ENCODE measurements around the gene HMGCL. TPM values are rescaled to one million over a fixed set of nuclear protein-coding genes. Genes with fewer than 3 reads are reported as not detected.

The HMGCL gene
- total and polyA plus RNA-seq, 2 donors from 2014 or later, result 51.5 to 205 TPM

DNA sequence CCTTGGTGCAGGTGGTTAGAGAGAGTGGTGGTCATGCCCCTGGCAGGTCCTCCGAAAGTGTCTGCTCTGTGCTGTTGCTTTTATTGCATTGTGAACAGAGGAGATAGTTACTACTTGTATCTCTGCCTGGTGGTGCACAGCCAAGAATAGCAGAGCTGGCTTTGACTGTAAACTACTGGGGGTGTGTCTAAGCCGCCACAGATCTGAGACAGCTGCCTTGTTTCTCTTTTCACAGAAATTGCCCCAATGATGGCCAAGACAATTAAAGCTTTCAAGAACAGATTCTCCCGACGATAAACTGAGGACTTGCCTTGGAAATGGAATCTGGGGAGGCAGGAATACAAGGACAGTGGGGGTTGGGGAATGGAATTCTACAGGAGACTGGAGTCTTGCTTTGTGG lies 66.0 kb downstream of the HMGCL start:
- no peak for TF ChIP-seq CTCF (IDR thresholded peaks at IDR 0.05; ENCODE audit: borderline replicate concordance, extremely low read depth, insufficient read depth)
- peak in 1 of 5 donors; percentile 57 for DNase-seq
- H3K4me3 ChIP-seq (ENCODE audit: low read length in 3 of 3), result no peak overlapping the region
- H3K4me1 ChIP-seq (ENCODE audit: control insufficient read depth in 2 of 3, insufficient read depth in 2 of 3, low read depth in 1 of 3, low read length in 3 of 3), result no peaks in the 10 kb centered on the region
- H3K27me3 ChIP-seq (ENCODE audit: control insufficient read depth, insufficient read depth, low read length), result no peaks in the 10 kb centered on the region
- H3K9ac ChIP-seq (ENCODE audit: low read length in 3 of 3), result no peak overlapping the region
- H3K36me3 ChIP-seq (ENCODE audit: control insufficient read depth in 2 of 3, insufficient read depth in 3 of 3, low read length in 3 of 3), result peaks cover 6 to 57% (median 46%) of the 10 kb centered on the region in 3 donors
- intact Hi-C loops (cut with DNase I), result no loop called here
- no peak for FAIRE-seq
- no peak overlapping the region for H3K27ac ChIP-seq (ENCODE audit: low read depth in 2 of 2, low read length in 2 of 2)
- H3K9me3 ChIP-seq (ENCODE audit: control insufficient read depth in 2 of 3, insufficient read depth in 1 of 3, low read length in 3 of 3), result no peaks in the 10 kb centered on the region

- no peaks in the 10 kb centered on the region for H3K9me3 ChIP-seq (ENCODE audit: control insufficient read depth in 2 of 3, insufficient read depth in 1 of 3, low read length in 3 of 3)
- H3K27ac ChIP-seq (ENCODE audit: low read depth in 2 of 2, low read length in 2 of 2), result no peak overlapping the region
- no peak overlapping the region for H3K4me3 ChIP-seq (ENCODE audit: low read length in 3 of 3)
- FAIRE-seq, result no peak
- no peak for DNase-seq
- intact Hi-C loops (cut with DNase I), result no loop called here
- H3K27me3 ChIP-seq (ENCODE audit: control insufficient read depth, insufficient read depth, low read length), result no peaks in the 10 kb centered on the region
- no peak overlapping the region for H3K9ac ChIP-seq (ENCODE audit: low read length in 3 of 3)
- H3K4me1 ChIP-seq (ENCODE audit: control insufficient read depth in 2 of 3, insufficient read depth in 2 of 3, low read depth in 1 of 3, low read length in 3 of 3), result no peaks in the 10 kb centered on the region
- TF ChIP-seq CTCF (IDR thresholded peaks at IDR 0.05; ENCODE audit: borderline replicate concordance, extremely low read depth, insufficient read depth), result no peak
- H3K36me3 ChIP-seq (ENCODE audit: control insufficient read depth in 2 of 3, insufficient read depth in 3 of 3, low read length in 3 of 3), result peaks cover 12 to 71% (median 58%) of the 10 kb centered on the region in 3 donors
Observed at GRCh38 chr1:23757812-23758211, 67.4 kb downstream of the HMGCL start.

DNA sequence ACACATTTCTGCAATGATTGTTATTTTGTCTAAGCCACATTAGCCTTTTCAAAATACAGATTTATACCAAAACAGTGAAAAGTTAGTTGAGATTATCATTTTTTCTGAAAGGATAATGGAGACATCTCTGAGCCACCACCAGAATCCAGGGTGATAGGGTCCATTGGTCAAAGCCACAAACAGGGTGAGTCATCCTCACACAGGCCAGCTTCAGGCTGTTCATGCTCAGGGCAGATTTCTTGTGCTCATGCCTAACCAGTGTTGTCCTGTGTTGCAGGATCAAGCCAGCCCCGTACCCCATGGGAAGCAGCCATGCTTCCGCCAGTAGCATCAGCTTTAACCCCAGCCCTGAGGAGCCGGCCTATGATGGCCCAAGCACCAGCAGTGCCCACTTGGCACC lies 68.6 kb downstream of the HMGCL start:
- peaks cover 13 to 83% (median 65%) of the 10 kb centered on the region in 3 donors for H3K36me3 ChIP-seq (ENCODE audit: control insufficient read depth in 2 of 3, insufficient read depth in 3 of 3, low read length in 3 of 3)
- no peak overlapping the region for H3K4me3 ChIP-seq (ENCODE audit: low read length in 3 of 3)
- intact Hi-C loops (cut with DNase I), result no loop called here
- no peaks in the 10 kb centered on the region for H3K4me1 ChIP-seq (ENCODE audit: control insufficient read depth in 2 of 3, insufficient read depth in 2 of 3, low read depth in 1 of 3, low read length in 3 of 3)
- H3K27ac ChIP-seq (ENCODE audit: low read depth in 2 of 2, low read length in 2 of 2), result no peak overlapping the region
- no peaks in the 10 kb centered on the region for H3K9me3 ChIP-seq (ENCODE audit: control insufficient read depth in 2 of 3, insufficient read depth in 1 of 3, low read length in 3 of 3)
- FAIRE-seq, result no peak
- H3K27me3 ChIP-seq (ENCODE audit: control insufficient read depth, insufficient read depth, low read length), result no peaks in the 10 kb centered on the region
- H3K9ac ChIP-seq (ENCODE audit: low read length in 3 of 3), result no peak overlapping the region
- TF ChIP-seq CTCF (IDR thresholded peaks at IDR 0.05; ENCODE audit: borderline replicate concordance, extremely low read depth, insufficient read depth), result no peak
- DNase-seq, result no peak

DNA sequence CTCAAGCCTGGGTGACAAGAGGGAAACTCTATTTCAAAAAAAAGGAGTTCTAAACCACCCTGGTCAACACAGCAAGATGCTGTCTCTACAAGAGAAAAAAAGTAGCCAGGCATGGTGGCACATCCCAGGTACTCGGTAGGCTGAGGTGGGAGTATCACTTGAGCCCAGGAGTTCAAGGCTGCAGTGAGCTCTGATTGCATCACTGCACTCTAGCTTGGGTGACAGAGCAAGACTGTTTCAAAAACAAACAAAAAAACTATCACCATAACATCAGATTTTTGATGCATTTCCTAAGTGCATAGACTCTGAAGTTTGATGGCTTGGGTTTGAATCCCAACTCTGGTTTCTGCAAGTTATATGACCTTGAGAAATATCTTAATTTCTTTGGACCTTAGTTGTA lies 72.3 kb downstream of the HMGCL start:
- DNase-seq (no peak), FAIRE-seq (no peak)
- no peak overlapping the region for H3K9ac ChIP-seq (ENCODE audit: low read length in 3 of 3)
- no peaks in the 10 kb centered on the region for H3K4me1 ChIP-seq (ENCODE audit: control insufficient read depth in 2 of 3, insufficient read depth in 2 of 3, low read depth in 1 of 3, low read length in 3 of 3)
- H3K4me3 ChIP-seq (ENCODE audit: low read length in 3 of 3), result no peak overlapping the region
- H3K36me3 ChIP-seq (ENCODE audit: control insufficient read depth in 2 of 3, insufficient read depth in 3 of 3, low read length in 3 of 3), result peaks cover 13 to 75% (median 56%) of the 10 kb centered on the region in 3 donors
- intact Hi-C loops (cut with DNase I), result no loop called here
- H3K9me3 ChIP-seq (ENCODE audit: control insufficient read depth in 2 of 3, insufficient read depth in 1 of 3, low read length in 3 of 3), result no peaks in the 10 kb centered on the region
- TF ChIP-seq CTCF (IDR thresholded peaks at IDR 0.05; ENCODE audit: borderline replicate concordance, extremely low read depth, insufficient read depth), result no peak
- no peaks in the 10 kb centered on the region for H3K27me3 ChIP-seq (ENCODE audit: control insufficient read depth, insufficient read depth, low read length)
- H3K27ac ChIP-seq (ENCODE audit: low read depth in 2 of 2, low read length in 2 of 2), result no peak overlapping the region
